GM12878 (cell line): ENCODE results near the gene PCLAF. TPM values are rescaled to one million over a fixed set of nuclear protein-coding genes. Genes with fewer than 3 reads are reported as not detected.
A peak's percentile ranks its signal among the peaks of the same experiment; 100 is the strongest.

Experiments used
- ATAC-seq: fragments of 200-7000 bp; cut with Tn5 transposase; 3 replicates; pipeline ENCODE4 v1.9.1; 2020; ENCODE audit warnings: mild to moderate bottlenecking, moderate library complexity
- BruUV-seq: library from RNA; stranded (reverse); fragments of 400-500 nt; replicated peaks from 2 replicates; lab custom pipeline; 2021; lab: Mats Ljungman, UMichigan
- CTCF ChIA-PET: fragments of 300-600 bp; sonication (Branson Sonifier 250); formaldehyde crosslinking; extraction: SDS; loops from one replicate; lab custom pipeline; 2021; ENCODE audit warnings: inconsistent platforms; lab: Yijun Ruan, JAX
- POLR2A ChIA-PET: fragments of 350-600 bp; formaldehyde crosslinking; extraction: SDS; loops from one replicate; lab custom pipeline; 2021; ENCODE audit warnings: inconsistent platforms; lab: Charles Lee
- RAD21 ChIA-PET: fragments of 300-600 bp; sonication (Branson Sonifier 250); formaldehyde crosslinking; loops from one replicate; lab custom pipeline; 2023; ENCODE audit warnings: antibody characterized with exemption; ENCODE audit not compliant: unreplicated experiment; lab: Charles Lee
- SMC1A ChIA-PET: fragments of 300-600 bp; sonication (Branson Sonifier 250); formaldehyde crosslinking; loops from one replicate; lab custom pipeline; 2023; ENCODE audit not compliant: unreplicated experiment, uncharacterized antibody; lab: Charles Lee
- DNase-seq: peaks from one replicate; pipeline ENCODE4 v3.0.0-alpha.2; 2011; ENCODE audit warnings: low read depth, low spot score
- FAIRE-seq: peaks from 3 replicates; lab custom pipeline; 2011; peaks lifted over from hg19 to GRCh38; lab: Jason Lieb, UNC
- H2AFZ ChIP-seq: 2 replicates; pipeline ENCODE4 v1.6.0; 2011; ENCODE audit warnings: low read depth, low read length, control low read depth; ENCODE audit not compliant: control insufficient read depth
- H3K27ac ChIP-seq: 2 replicates; pipeline ENCODE4 v1.5.1; 2011; ENCODE audit warnings: control low read depth; ENCODE audit not compliant: control insufficient read depth, insufficient read depth
- H3K27me3 ChIP-seq, 2 experiments: replicated peaks in 1 of 2; 2 replicates each; pipeline versions ENCODE4 v1.6.0 to v1.6.1; 2011; ENCODE audit warnings: low read length in 1 of 2; ENCODE audit not compliant: control insufficient read depth in 2 of 2, insufficient read depth in 2 of 2
- H3K36me3 ChIP-seq, 2 experiments: 2 replicates each; pipeline ENCODE4 v1.5.1; 2011; ENCODE audit warnings: low read length in 1 of 2; ENCODE audit not compliant: control insufficient read depth in 2 of 2, insufficient read depth in 2 of 2
- H3K4me1 ChIP-seq: 2 replicates; pipeline ENCODE4 v1.6.1; 2011; ENCODE audit warnings: mild to moderate bottlenecking, low read length, moderate library complexity, mixed read lengths; ENCODE audit not compliant: control insufficient read depth, insufficient read depth
- H3K4me2 ChIP-seq: 2 replicates; pipeline ENCODE4 v1.6.0; 2011; ENCODE audit warnings: control low read depth; ENCODE audit not compliant: control insufficient read depth, insufficient read depth
- H3K4me3 ChIP-seq: fragments of 200-600 bp; sonication (generic); 2 replicates; pipeline ENCODE4 v1.5.1; 2016
- H3K79me2 ChIP-seq: 2 replicates; pipeline ENCODE4 v1.6.0; 2011; ENCODE audit warnings: low read length; ENCODE audit not compliant: control insufficient read depth, insufficient read depth
- H3K9ac ChIP-seq: 2 replicates; pipeline ENCODE4 v1.8.0; 2011; ENCODE audit warnings: low read length, control low read depth, mixed read lengths; ENCODE audit not compliant: control insufficient read depth, insufficient read depth
- H3K9me3 ChIP-seq: replicated peaks from 3 replicates; pipeline ENCODE4 v1.5.1; 2011; ENCODE audit warnings: mild to moderate bottlenecking, low read length; ENCODE audit not compliant: control insufficient read depth, insufficient read depth
- H4K20me1 ChIP-seq: 2 replicates; pipeline ENCODE4 v1.6.0; 2011; ENCODE audit not compliant: control insufficient read depth, insufficient read depth
- BCL11A ChIP-seq: IDR thresholded peaks from 2 replicates; pipeline ENCODE4 v1.6.1; 2011; ENCODE audit warnings: low read depth, low read length
- CREB1 ChIP-seq: IDR thresholded peaks from 2 replicates; pipeline ENCODE4 v1.6.1; 2012; ENCODE audit warnings: low read depth, mild to moderate bottlenecking, inconsistent platforms
- E2F8 ChIP-seq: fragments of 450-650 bp; IDR thresholded peaks from 2 replicates; pipeline ENCODE4 v1.6.1; 2018; ENCODE audit warnings: mild to moderate bottlenecking, low read depth, moderate library complexity; ENCODE audit not compliant: partially characterized antibody
- ESRRA ChIP-seq: IDR thresholded peaks from 2 replicates; pipeline ENCODE4 v1.6.1; 2012; ENCODE audit warnings: mild to moderate bottlenecking, low read length, improper control_type of control experiment
- GATAD2B ChIP-seq: fragments of 450-650 bp; conservative IDR thresholded peaks from 2 replicates; pipeline ENCODE4 v1.6.1; 2017; ENCODE audit warnings: low read depth, mild to moderate bottlenecking, moderate library complexity
- IRF5 ChIP-seq: fragments of 450-650 bp; IDR thresholded peaks from 2 replicates; pipeline ENCODE4 v1.6.1; 2017; ENCODE audit warnings: borderline replicate concordance
- KDM1A ChIP-seq: fragments of 200-600 bp; sonication (generic); IDR thresholded peaks from 2 replicates; pipeline ENCODE4 v1.6.1; 2016; ENCODE audit warnings: borderline replicate concordance
- MXI1 ChIP-seq: fragments of 150-350 bp; IDR thresholded peaks from 2 replicates; pipeline ENCODE4 v1.6.1; 2011; ENCODE audit warnings: low read depth, mild to moderate bottlenecking, inconsistent platforms, low read length, improper control_type of control experiment
- POLR2A ChIP-seq: IDR thresholded peaks from 2 replicates; pipeline ENCODE4 v1.6.1; 2011; ENCODE audit warnings: low read depth, mild to moderate bottlenecking, low read length
- POU2F2 ChIP-seq: IDR thresholded peaks from 3 replicates; pipeline ENCODE4 v1.6.1; 2011; ENCODE audit warnings: low read depth, mild to moderate bottlenecking, low read length, borderline replicate concordance
- RAD21 ChIP-seq: IDR thresholded peaks from 2 replicates; pipeline ENCODE4 v1.6.1; 2011; ENCODE audit warnings: mild to moderate bottlenecking, low read depth, low read length, moderate library complexity; ENCODE audit not compliant: insufficient read depth
- SMAD5 ChIP-seq: IDR thresholded peaks from 2 replicates; pipeline ENCODE4 v1.6.1; 2016; ENCODE audit warnings: antibody characterized with exemption, low read depth
- SPI1 ChIP-seq: IDR thresholded peaks from 2 replicates; pipeline ENCODE4 v1.6.1; 2011; ENCODE audit warnings: low read depth, mild to moderate bottlenecking, low read length, moderate library complexity, borderline replicate concordance; ENCODE audit not compliant: insufficient read depth
- SREBF1 ChIP-seq: IDR thresholded peaks from 2 replicates; pipeline ENCODE4 v1.6.1; 2012; ENCODE audit warnings: mild to moderate bottlenecking, low read length
- SRF ChIP-seq, 2 experiments: IDR thresholded peaks; 2 replicates each; pipeline ENCODE4 v1.6.1; 2011; ENCODE audit warnings: low read depth in 2 of 2, low read length in 2 of 2, mild to moderate bottlenecking in 1 of 2, moderate library complexity in 1 of 2
- ZNF384 ChIP-seq: IDR thresholded peaks from 2 replicates; pipeline ENCODE4 v1.6.1; 2012; ENCODE audit warnings: low read depth, mild to moderate bottlenecking, low read length, improper control_type of control experiment, borderline replicate concordance
- WGBS: methylation state at CpG from one replicate; pipeline ENCODE4 v1.1.6; 2016; ENCODE audit warnings: low lambda C conversion rate; ENCODE audit not compliant: insufficient replicate concordance, insufficient coverage; ENCODE audit errors: missing lambda C conversion rate; 5-methylcytosine and 5-hydroxymethylcytosine counted together
- in situ Hi-C: fragments of 300-500 bp; cut with MboI; formaldehyde crosslinking; loops from 9 replicates; pipeline ENCODE4 v1.14.3; 2018; ENCODE audit warnings: mixed read lengths
- intact Hi-C: fragments of 100-400 bp; cut with micrococcal nuclease; formaldehyde crosslinking; loops from one replicate; pipeline ENCODE4 v1.14.2; 2022; ENCODE audit not compliant: unreplicated experiment
- polyA plus RNA-seq, 11 experiments: library from polyadenylated mRNA; depleted of rRNA in 4 of 11; unstranded in 6 of 11; stranded (reverse) in 5 of 11; fragments of >200 nt; fragmentation: Nextera tagmentation in 4 of 11; fragmentation: Illumina TruSeq in 1 of 11; extraction: Ambion mirVana in 4 of 11; extraction: Trizol in 1 of 11; gene quantifications; 1 replicate in 1 of 11; 2 replicates in 10 of 11; pipeline versions ENCODE4 v1.2.1 to v1.2.3, GENCODE V29; 2011 to 2016; ENCODE audit warnings: inconsistent platforms in 2 of 11, missing spikeins in 2 of 11, low read depth in 1 of 11
- total RNA-seq, 4 experiments: library from RNA; depleted of rRNA in 3 of 4; stranded (reverse); fragments of >200 nt in 3 of 4; fragmentation: Illumina TruSeq in 1 of 4; extraction: Trizol in 1 of 4; gene quantifications; 2 replicates each; pipeline versions ENCODE4 v1.2.1 to v1.2.3, GENCODE V29; 2013 to 2021

Gene PCLAF
- total and polyA plus RNA-seq, 10 of the 15 experiments (the other 5 are each of a cell fraction or from before 2014, with no cell fraction given): 79.0 to 627 (median 343) TPM

- TF ChIP-seq E2F8 (no peak), POLR2A (no peak)
These were observed 24.6 kb downstream of the PCLAF start (continued) for GRCh38 chr15:64356710-64357040.

GRCh38 chr15:64355944-64356709 is 25.1 kb downstream of the PCLAF start, which contains the start of gene CSNK1G1:
Gene CSNK1G1, minus strand, starts transcription at chr15:64356173. Its CDS starts 55,674 bp downstream, at chr15:64300499.
- no peaks in the 10 kb centered on the region for H4K20me1 ChIP-seq
- H3K79me2 ChIP-seq: peaks cover 30% of the 10 kb centered on the region
- DNase-seq (peak; percentile 90), ATAC-seq (peak; percentile 99), FAIRE-seq (peak; percentile 96)
- H3K9ac ChIP-seq: peak within 1 kb of the TSS; percentile 70
- BruUV-seq: no TSS peak
- peak within 1 kb of the TSS; percentile 64 for H3K27ac ChIP-seq
- no peaks in the 10 kb centered on the region; a peak in 1 of 4 replicates for H3K36me3 ChIP-seq
- intact Hi-C loops: loop anchor here (5.0 kb wide), 1 partner anchor 194 kb away; the partner anchor contains the start of gene PPIB
- no peaks in the 10 kb centered on the region for H3K27me3 ChIP-seq
- CTCF ChIA-PET: interaction anchor here (0.7 to 1.3 kb wide), 4 partner anchors 146 to 372 kb away, joined by 3 to 4 read pairs (median 4); partner anchors contain the start of gene PPIB
- SMC1A ChIA-PET: interaction anchor here (1.0 kb wide), 5 partner anchors 31 to 193 kb away, joined by 3 read pairs; partner anchors contain the start of gene PPIB
- peak within 1 kb of the TSS; percentile 77 for H3K4me3 ChIP-seq
- no peaks in the 10 kb centered on the region for H3K9me3 ChIP-seq
- POLR2A ChIA-PET: interaction anchor here (0.6 to 1.8 kb wide), 3 partner anchors 22 to 822 kb away, joined by 3 to 5 read pairs (median 3); partner anchors contain the start of gene PPIB
- peaks cover 3% of the 10 kb centered on the region; the same call in 1 of the 2 replicates for H3K4me1 ChIP-seq
- peak within 1 kb of the TSS; percentile 91 for H2AFZ ChIP-seq
- H3K4me2 ChIP-seq: peak within 1 kb of the TSS; percentile 75
- RAD21 ChIA-PET: interaction anchor here (1.0 to 1.8 kb wide), 4 partner anchors 31 to 211 kb away, joined by 3 to 5 read pairs (median 4); partner anchors contain the start of gene TRIP4
- WGBS: under 1% methylated on average over 36 of the region's 42 CpGs
- in situ Hi-C loops: no loop called here
- TF ChIP-seq SMAD5: no peak
- TF ChIP-seq ESRRA: no peak
- no peak; the same call in 2 of the 3 replicates for TF ChIP-seq POU2F2
- TF ChIP-seq SPI1: peak; percentile 68; the same call in 1 of the 2 replicates
- no peak for TF ChIP-seq ZNF384
- peak; percentile 45 for TF ChIP-seq RAD21
- TF ChIP-seq SREBF1: peak; percentile 57; the same call in 1 of the 2 replicates
- no peak for TF ChIP-seq BCL11A
- TF ChIP-seq IRF5: no peak
- TF ChIP-seq GATAD2B: peak; percentile 73
- TF ChIP-seq KDM1A: no peak
- peak; percentile 75 for TF ChIP-seq CREB1
- peak; percentile 47 to 69; a peak in 2 of 4 replicates for TF ChIP-seq SRF (IDR thresholded peaks at IDR 0.05; ENCODE audit: low read depth in 2 of 2, low read length in 2 of 2)
- TF ChIP-seq MXI1: peak; percentile 96
